HG03280 (cell line): ENCODE results near the gene PFDN4.

ENCODE experiments used
- ATAC-seq: cut with Tn5 transposase; IDR thresholded peaks from one replicate; pipeline ENCODE4 v1.9.1; 2021; ENCODE audit warnings: mild to moderate bottlenecking, moderate library complexity; ENCODE audit not compliant: unreplicated experiment

Gene PFDN4

DNA sequence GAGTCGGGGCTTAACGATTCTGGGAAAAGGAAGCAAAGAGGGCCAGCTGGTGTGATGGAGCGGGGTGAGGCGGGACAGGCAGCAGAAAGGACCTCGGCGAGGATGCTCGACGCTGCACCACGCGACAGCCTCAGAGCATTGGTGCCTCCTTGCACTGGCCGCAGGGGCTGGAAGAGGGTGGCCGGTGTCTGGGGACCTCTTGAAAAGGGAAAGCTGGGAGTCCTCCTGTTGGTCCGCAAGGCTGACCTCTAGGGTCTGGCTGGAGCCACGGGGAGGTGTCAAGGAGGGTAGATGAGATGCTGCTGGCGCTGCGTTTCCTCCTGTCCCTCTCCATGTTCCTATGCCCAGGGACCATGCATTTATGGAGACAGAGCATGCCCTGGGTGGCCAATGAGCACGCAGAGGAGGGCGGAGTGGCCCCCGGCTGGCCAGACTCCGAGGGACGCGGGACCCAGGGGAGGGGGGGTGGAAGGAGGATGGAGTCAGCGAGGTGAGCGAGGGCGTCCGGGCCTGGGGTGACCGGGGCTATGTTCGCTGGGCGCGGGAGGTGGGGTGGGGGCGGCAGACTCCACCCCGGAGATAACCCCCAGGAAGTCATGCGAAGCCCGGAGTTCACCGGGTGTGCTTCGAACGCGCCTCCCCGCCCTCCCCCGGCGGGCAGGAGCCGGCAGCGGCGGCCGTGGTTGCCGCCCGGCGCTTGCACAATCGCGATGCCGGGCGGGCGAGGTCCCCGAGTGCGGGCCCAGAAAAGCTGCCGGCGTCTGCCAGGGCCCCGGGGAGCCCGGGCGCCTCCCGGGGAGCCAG lies 34.0 kb upstream of the PFDN4 start, which contains the start of gene CYP24A1:
TSS of gene CYP24A1 (minus strand) at position 334 of the 804 bp plus-strand sequence. CDS start 407 bp downstream, outside the sequence.
- no peak for ATAC-seq

DNA sequence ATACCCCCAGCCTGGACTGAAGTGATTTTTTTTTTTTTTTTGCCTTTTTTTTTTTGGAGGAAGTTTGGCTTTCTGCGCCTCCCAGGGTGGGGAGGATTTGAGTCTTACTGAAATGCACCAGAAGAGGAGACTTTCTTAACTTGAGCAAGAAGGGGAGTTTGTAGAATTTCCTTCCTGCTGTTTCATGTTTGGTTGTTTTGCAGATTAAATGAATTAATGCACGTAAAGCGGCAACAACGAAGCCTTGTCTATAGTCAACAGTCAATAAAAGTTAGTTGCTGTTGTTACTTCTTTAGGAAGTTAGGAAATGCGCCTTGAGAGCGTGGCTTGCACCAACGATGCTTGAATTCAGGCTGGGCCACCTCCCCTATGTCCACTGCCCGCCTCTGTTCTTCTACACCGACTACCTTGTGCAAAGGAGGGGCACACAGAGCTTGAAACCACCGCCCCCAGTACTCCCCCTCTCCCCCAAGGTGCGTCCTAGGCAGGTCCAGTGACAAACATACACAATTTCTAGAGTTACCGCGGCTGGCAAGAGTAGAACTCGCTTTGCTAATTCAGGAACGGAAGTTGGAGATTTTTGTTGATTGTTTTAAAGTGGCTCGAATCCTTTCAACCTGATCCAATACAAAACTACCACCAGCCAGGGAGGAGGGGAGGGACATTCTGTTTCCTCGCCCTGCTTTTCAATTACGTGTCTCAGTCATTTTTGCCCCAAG lies 33.3 kb upstream of the PFDN4 start:
- no peak for ATAC-seq

DNA sequence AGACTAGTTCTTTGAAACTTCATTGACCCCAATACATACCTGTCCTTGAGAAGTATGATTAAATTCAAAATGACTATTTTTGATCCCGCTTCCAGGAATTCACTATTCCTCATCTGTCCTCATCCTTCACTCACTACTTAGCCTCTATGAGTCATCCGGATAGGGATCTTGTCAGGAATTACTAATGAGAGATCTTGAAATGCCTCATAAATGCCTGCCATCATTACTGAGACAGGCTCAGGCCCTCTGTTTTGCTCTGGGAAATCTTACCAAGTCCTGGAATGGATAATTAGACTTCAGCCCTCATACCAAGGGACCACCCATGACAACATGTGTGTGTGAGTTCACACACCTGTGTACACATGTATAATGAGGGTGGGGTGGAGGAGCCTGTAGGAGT lies 31.3 kb upstream of the PFDN4 start:
- ATAC-seq = no peak

DNA sequence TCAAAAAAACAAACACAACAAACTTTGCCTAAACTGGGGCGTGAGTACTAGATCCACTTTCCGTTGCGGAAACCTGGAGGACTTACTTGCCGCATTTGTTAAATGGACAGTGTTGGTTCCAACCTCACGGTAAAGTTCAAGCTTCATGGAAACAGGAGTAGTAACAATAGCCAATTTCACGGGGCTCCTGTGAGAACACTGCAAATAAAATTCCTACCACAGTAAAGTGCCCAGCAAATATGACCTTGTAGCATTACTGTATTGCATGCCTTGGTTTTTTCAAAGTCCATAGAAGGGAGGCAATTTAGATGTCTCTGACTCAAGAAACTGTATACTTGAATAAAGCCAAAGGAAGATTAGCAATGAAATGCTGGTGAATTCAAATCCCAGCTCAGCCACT lies 30.5 kb upstream of the PFDN4 start:
- no peak for ATAC-seq

DNA sequence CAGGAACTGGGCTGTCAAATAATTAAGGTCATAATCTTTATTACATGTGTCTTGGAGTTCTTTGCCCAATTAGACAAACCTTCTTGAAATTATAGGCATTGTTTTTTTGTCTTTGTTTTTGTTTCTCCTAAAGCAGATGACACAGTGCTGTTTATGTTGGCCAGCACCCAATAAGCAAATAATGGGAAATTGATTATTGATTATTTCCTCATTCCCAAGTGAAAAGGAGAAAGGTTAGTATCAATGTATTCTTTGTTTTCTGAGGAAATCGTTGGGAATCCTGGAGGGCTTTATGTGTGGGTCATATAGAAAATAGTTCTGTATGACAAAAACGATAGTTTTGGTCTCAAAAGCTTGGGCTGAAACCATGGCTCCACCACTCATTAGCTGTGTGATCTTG lies 29.6 kb upstream of the PFDN4 start:
- ATAC-seq = no peak

DNA sequence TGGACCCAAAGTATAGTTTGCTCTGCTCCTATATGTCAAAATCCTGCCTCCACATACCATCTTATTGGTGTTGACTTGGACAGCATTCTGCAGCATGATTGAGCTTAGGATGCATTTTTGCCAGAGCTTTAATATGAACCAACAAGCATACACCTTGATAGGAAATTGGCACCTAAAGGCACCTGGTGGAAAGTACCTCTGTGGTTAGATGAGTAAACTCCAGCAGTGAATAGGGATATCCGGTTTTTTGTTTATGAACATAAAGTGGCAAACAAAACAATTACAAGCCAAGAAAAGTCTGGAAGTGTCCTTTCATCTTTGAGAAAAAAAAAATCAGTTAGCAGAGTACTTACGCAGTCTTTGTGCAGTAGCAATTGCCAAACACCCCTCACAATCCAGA lies 27.9 kb upstream of the PFDN4 start:
- ATAC-seq = no peak

DNA sequence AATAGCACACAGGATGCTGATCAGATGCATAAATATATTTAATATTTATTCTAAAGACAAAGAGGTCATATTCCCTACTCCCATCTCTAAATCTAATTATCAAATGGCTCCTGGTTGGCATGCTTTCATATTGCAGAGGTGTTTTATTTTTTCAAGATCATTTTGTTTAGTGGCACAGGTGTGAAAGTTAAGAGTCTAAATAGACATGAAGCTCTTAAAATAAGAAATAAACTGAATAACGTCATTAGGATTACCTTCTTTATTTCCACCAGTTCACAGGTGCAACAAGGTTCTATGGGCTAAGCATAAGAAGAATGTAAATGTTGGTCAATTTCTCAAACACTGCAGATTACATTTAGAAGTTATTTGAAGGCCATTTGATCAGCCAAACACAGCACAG lies 27.0 kb upstream of the PFDN4 start:
- no peak for ATAC-seq

DNA sequence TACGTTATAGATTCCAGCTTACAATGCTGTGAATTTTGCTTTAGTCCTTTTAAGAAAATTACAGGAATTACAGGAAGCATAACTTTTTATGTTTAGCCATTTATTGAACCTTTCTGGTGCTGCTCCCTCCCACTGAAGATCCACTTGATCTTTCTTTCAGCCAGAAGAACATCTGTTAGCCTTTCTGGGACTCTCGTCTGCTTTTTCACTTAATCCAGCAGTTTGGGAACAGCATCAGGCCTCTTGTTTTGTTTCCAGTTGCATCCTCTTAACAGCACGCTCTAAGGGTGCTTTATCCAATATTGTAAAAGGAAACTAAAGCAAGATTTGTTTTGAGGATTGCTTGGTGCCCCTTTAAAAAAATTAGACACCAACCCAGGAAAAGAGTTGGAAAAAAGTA lies 23.8 kb upstream of the PFDN4 start:
- no peak for ATAC-seq

DNA sequence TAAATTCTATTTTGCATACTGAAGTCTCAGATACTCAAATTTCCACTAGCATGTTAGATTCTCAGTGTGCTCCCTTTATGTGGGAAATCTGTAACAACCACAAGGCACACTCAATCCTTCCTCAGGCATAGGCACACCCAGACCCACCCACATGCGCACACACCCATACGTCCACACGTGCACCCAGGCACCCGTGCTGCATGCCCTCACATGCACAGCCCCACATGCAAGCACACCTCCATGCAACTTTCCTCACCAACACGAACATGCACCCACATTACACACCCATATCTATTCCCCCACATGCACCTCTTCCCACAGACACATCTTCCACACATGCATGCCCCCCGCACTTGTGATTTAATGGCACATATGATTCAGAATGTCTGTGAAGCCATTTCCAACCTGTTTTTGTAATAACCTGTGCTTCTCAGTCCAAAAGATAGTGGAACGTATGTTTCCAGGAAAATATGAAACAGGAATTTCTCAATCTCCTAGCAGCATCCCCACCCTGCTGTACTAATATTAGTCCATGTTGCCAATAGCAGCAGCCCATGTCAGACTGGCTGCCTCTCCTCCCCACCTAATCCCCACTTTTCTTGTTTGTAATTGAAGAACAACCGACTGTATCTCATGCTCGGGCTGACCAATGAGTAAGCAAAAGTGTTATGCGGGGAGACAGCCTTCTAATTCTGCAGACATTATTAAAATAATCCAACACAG lies 22.8 kb upstream of the PFDN4 start:
- no peak for ATAC-seq

DNA sequence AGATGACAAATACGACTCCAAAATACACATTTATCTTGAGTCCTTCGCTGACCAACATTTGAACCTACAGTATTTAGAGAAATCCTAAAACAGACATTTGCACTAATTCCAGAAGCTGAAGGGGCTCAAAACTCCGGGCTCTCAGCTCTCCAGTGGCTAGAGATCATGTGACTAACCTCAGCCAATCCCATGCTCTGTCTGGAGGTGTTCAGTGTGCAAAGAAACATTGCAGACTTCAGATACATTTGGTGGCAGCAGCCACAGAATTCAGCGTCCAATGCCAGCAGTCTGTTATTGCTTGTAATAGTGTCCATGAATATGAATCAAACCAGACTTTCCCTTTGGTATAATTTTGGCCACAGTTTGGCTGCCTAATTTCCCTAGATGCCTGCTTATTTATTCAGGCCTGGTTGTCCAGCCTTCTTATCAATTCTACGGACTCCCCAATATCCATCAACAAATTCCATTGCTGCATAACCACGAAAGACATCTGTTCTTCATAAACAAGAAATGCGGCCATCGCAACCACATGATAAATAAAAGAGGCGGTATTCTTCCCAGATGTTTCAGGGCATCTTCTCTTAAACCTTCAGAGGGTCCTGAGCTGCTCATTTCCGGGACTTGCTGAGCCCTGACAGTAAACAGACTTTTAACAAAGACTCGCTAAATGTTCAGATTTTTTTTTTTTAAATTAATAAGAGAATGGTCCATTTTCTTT lies 19.6 kb upstream of the PFDN4 start:
- ATAC-seq = no peak

DNA sequence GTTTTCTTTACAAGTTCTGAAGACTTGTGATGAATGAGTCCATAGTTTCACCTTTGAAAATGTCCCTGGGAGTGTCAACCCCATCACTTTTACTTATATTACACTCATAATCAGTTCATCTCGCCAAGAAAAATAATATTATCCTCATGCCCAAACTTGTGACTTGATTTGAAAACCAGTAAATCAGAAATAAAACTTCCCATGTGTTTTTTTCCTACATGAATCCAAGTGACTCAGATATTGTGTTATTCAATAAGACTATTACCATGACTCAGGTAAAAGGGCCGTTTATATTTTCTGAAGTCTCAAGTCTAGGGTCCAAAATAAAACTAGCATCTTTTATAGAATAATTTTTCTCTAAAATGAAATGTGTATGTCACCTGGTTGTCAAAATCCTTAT lies 18.3 kb upstream of the PFDN4 start:
- ATAC-seq = no peak

DNA sequence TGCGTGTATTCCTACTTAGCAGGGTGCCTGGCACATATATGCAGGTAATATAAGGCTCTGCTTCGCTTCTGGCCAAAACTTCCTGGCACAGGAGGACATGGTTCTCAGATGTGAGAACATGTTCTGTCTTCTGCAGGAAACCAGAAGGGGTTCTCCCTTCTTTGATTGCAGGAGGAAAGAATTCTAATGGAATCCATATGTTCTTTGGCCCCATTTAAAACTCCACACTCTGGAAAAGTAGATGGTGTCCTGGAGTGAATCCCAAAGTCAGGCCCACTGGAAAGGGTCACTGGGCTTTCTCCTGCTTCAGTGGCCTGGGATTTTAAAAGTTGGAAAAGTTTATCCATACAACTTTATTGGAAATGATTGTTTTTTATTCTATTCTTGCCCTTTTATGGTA lies 17.7 kb upstream of the PFDN4 start:
- no peak for ATAC-seq

DNA sequence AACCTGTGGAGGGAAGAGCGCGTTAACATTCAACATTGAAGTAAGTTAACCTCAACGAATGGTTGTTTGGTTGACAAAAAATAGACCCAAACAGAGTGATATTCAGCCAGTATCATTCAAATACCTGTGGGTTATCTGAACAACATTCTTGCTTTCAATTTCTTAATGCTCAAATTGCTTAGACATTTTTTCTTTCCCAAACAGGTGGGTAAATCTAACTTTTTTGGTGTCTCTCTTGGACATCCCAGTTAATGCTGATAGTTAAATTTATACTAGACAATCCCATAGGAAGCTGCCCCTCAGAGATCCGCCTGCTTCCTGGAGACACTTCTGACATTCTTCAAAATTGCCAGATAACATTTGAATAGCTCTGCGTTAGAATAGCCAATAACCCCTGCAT lies 14.1 kb upstream of the PFDN4 start:
- ATAC-seq = no peak

DNA sequence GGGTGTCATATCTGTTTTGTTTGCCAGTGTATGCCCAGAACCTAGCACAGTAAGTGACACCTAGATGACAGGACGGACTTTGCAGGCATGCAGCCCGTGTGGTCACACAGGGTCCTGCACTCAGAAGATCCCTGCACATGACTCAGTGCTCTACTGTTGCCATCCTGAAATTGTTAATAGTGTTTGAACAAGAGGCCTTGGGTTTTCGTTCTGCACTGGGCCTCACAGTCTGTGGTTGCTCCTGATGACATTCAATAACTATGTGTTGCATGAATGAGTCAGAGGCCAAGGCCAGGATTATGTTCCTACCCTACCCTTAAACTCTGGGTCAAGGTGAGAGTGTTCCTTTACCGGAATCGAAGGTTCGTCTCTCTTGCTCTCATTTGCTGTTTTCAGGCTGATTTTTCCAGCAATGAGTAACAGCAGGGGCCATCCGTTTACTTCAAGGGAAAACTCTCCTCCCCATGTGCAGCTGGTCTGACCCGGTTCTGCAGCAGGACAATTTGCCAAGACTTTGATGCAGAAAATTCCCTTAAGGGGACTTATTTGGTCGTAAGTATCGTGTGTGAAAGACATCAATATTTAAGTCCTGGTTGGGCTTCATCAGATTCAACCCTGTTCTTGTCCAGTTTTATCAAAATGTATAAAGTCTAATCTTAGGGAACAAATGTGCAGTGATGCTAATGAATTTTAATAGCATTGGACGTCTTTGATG lies 13.0 kb upstream of the PFDN4 start:
- ATAC-seq = peak; percentile 50

DNA sequence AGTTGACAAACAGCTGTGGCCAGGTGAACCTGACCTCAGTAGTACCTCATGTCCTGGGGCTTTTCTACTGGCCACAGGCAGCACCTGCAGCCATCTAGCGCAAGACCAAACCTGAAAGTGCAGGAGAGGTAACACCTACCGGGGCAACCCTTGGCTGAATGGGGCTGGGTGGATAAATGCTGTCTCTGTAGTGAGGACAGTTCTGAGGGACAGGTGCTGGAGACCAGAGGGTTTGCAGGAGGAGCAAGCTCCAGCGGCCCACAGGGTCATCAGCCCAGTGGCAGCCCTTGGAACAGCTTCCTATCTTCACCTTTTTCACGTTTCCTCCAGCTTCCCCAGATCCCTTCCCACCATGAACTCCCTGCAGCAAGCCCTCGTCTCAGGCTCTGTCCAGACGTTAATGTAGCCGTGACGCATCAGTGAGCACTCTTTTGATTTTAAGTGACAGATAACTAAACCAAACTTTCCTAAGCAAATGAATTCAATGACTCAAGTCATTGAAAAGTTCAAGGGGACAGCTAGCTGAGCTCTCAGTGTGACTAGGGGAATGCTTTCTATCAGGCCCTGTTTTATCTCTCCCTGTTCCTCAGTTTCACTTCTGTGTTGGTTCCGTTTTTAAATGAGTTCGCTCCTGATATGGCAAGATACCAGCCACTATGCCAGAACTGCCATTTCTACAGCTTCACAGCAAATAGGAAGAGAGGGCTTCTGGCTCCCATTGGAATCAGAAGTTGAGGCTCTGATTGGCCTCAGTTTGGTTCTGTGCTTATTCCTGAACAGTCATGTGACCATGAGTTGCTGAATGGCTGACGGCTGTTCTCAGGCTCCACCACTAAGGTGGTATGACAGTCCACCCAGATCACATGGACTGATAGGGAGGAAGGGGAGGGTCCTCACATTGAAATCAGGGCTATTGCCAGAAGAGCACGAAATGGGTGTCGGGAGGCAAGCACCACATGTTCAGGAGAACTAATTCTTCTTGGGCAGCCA lies 12.1 kb upstream of the PFDN4 start:
- ATAC-seq = no peak

DNA sequence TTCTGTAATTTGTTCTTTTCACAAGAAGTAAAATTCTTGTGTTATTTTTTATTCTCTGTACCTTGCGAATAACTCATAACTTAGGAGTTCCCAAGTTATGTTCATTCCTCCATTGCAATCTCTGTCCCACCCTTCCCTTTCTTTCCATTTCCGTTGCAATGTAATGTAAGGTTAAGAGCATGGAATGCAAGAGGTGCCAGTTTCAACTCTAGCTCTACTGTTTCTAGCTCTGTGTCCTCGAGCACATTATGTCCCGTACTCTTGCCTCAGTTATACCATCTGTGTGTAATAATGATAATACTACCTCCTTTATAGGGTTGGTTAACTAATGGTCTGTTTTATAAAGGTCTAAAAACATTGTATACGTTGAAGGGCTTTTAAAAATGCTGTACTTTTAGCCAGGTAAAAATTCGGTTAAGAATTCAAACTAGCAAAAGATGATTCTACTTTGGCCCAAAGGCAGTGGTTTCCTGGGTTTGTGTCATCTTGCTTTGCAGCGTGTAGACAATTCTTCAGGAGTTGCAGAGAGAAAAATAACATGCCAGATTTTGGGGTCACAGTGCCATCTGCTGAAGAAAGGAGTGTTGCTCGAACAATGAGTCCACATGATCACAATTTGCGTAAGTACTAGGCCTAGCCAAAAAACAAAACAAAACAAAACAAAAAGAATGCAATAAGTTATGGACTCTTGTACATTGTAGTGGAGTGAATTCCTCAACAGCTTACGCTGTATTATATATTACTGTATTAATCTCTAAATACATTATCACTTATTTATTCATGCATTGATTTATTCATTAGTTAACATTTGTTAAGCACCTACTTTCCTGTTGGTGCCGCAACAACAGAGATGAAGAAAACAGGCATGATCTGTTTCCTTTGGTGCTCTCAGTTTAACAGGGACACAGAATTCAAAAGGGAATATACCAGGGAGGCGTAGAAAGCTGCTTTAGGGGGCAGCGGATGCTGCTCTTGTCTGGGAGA lies 10.0 kb upstream of the PFDN4 start:
- no peak for ATAC-seq

DNA sequence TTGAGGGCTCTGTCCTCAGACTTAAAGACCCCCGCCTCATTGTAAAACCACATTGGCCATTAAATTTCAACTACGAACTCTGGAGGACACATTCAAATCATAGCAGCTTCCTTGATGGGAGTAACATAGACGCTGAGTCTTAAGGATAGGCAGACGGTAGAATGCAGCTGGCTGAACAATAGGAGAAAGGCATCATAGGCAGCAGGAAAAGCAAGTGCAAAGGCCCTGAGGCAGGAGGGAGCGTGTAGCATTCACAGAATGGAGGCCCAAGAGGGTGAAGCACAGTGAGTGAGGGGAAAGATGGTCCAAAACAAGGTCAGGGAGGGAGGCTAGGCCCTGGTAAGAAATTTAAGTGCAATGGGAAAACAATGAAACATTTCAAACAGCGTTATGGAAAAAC lies 8.6 kb upstream of the PFDN4 start:
- no peak for ATAC-seq

DNA sequence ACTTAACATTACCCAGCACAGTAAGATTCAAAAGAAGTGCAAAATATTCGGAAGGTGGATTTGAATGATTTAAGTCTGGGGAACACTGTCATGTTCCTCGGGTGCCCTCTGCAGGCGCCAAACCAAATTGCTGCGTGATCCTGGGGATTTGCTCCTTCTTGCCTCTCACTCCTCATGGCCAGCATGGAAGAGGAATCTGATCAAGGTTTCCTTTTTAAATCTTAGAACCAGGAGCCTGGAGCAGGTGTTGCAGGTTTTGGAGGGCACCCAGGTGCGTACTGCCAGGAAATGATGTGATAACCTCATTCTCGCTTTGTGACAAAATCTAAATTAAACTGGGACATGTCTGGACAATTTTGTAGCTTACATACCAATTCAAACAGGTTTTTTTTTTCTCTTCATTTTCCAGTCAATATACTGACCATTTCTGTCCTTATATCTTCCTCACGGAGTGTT lies 8.1 kb upstream of the PFDN4 start:
- ATAC-seq = no peak
